ENCODE data around the gene HIPK2. TPM values are rescaled to one million over a fixed set of nuclear protein-coding genes. Genes with fewer than 3 reads are reported as not detected.

The HIPK2 gene
- total and polyA plus RNA-seq, 2 experiments from 2014 or later, result 7.3 to 16.9 TPM

DNA sequence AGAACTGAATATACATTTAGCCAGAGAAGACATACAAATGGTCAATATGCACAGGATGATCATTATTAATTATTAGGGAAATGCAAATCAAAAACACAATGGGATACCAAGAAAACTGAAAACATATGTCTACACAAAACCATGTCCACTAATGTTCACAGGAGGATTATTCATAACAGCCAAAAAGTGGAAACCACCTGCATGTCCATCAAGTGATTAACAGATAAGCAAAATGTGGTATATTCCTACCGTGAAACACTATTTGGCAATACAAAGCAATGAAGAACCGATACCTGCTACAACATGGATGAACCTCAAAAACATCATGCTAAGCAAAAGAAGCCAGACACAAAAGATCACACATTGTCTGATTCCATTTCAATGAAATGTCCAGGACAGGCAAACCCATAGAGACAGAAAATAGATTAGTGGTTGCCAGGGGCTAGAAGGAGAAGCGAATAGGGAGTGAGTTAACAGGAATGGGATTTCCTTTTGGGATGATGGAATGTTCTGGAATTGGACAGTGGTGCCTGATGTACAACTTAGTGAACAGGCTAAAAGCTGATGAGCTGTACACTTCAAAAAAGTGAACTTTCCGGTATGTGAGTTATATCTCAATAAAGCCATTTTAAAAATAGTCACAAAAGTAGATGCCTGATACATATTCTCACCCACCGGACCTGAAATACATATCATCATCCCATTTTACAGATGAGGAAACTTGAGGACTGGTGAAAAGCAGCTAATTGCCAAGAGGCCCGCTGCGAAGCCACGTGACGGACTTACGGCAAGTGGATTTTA is 33.6 kb downstream of the HIPK2 start:
- H3K79me2 ChIP-seq (replicated peaks; ENCODE audit: insufficient read depth), result peaks cover 30% of the 10 kb centered on the region
- H3K4me2 ChIP-seq, result no peak overlapping the region
- Mint-ChIP-seq H3K36me3 (ENCODE audit: low read depth) (no peaks in the 10 kb centered on the region), H3K27me3 (ENCODE audit: insufficient read depth, low read depth, poor library complexity) (no peaks in the 10 kb centered on the region), H3K4me1 (peaks cover 22% of the 10 kb centered on the region), H3K4me3 (no peak overlapping the region), H3K27ac (no peak overlapping the region), H3K9me3 (no peaks in the 10 kb centered on the region)
- H3K36me3 ChIP-seq (ENCODE audit: insufficient read depth), result no peaks in the 10 kb centered on the region
- no peak overlapping the region for H3K4me3 ChIP-seq
- H4K20me1 ChIP-seq (replicated peaks; ENCODE audit: insufficient read depth), result no peaks in the 10 kb centered on the region; the same call in 1 of the 2 replicates
- H3K27ac ChIP-seq (ENCODE audit: low read depth), result no peak overlapping the region
- no peak overlapping the region for H2AFZ ChIP-seq
- H3K27me3 ChIP-seq (ENCODE audit: insufficient read depth), result no peaks in the 10 kb centered on the region
- DNase-seq (ENCODE audit: low spot score) (no peak), ATAC-seq (no peak)
- H3K9me2 ChIP-seq (ENCODE audit: insufficient read depth), result no peaks in the 10 kb centered on the region
- no peaks in the 10 kb centered on the region for H3F3A ChIP-seq (replicated peaks; ENCODE audit: low read depth)
- TF ChIP-seq, protein P1, sequence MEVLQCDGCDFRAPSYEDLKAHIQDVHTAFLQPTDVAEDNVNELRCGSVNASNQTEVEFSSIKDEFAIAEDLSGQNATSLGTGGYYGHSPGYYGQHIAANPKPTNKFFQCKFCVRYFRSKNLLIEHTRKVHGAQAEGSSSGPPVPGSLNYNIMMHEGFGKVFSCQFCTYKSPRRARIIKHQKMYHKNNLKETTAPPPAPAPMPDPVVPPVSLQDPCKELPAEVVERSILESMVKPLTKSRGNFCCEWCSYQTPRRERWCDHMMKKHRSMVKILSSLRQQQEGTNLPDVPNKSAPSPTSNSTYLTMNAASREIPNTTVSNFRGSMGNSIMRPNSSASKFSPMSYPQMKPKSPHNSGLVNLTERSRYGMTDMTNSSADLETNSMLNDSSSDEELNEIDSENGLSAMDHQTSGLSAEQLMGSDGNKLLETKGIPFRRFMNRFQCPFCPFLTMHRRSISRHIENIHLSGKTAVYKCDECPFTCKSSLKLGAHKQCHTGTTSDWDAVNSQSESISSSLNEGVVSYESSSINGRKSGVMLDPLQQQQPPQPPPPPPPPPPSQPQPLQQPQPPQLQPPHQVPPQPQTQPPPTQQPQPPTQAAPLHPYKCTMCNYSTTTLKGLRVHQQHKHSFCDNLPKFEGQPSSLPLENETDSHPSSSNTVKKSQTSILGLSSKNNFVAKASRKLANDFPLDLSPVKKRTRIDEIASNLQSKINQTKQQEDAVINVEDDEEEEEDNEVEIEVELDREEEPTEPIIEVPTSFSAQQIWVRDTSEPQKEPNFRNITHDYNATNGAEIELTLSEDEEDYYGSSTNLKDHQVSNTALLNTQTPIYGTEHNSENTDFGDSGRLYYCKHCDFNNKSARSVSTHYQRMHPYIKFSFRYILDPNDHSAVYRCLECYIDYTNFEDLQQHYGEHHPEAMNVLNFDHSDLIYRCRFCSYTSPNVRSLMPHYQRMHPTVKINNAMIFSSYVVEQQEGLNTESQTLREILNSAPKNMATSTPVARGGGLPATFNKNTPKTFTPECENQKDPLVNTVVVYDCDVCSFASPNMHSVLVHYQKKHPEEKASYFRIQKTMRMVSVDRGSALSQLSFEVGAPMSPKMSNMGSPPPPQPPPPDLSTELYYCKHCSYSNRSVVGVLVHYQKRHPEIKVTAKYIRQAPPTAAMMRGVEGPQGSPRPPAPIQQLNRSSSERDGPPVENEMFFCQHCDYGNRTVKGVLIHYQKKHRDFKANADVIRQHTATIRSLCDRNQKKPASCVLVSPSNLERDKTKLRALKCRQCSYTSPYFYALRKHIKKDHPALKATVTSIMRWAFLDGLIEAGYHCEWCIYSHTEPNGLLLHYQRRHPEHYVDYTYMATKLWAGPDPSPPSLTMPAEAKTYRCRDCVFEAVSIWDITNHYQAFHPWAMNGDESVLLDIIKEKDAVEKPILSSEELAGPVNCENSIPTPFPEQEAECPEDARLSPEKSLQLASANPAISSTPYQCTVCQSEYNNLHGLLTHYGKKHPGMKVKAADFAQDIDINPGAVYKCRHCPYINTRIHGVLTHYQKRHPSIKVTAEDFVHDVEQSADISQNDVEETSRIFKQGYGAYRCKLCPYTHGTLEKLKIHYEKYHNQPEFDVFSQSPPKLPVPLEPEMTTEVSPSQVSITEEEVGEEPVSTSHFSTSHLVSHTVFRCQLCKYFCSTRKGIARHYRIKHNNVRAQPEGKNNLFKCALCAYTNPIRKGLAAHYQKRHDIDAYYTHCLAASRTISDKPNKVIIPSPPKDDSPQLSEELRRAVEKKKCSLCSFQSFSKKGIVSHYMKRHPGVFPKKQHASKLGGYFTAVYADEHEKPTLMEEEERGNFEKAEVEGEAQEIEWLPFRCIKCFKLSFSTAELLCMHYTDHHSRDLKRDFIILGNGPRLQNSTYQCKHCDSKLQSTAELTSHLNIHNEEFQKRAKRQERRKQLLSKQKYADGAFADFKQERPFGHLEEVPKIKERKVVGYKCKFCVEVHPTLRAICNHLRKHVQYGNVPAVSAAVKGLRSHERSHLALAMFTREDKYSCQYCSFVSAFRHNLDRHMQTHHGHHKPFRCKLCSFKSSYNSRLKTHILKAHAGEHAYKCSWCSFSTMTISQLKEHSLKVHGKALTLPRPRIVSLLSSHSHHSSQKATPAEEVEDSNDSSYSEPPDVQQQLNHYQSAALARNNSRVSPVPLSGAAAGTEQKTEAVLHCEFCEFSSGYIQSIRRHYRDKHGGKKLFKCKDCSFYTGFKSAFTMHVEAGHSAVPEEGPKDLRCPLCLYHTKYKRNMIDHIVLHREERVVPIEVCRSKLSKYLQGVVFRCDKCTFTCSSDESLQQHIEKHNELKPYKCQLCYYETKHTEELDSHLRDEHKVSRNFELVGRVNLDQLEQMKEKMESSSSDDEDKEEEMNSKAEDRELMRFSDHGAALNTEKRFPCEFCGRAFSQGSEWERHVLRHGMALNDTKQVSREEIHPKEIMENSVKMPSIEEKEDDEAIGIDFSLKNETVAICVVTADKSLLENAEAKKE (CRISPR knock-in tag; IDR thresholded peaks at IDR 0.05), result no peak
- TF ChIP-seq EZH2phosphoT487 (IDR thresholded peaks at IDR 0.05; ENCODE audit: unreplicated experiment), result no peak
- TF ChIP-seq ZNF114 (CRISPR knock-in tag; IDR thresholded peaks at IDR 0.05), result no peak
- TF ChIP-seq POLR2AphosphoS5 (IDR thresholded peaks at IDR 0.05; ENCODE audit: low read depth), result no peak
- no peak for TF ChIP-seq ZNF331 (CRISPR knock-in tag; IDR thresholded peaks at IDR 0.05; ENCODE audit: low read depth)
- TF ChIP-seq NANOG (IDR thresholded peaks at IDR 0.05; ENCODE audit: borderline replicate concordance), result no peak
- TF ChIP-seq, protein P2, sequence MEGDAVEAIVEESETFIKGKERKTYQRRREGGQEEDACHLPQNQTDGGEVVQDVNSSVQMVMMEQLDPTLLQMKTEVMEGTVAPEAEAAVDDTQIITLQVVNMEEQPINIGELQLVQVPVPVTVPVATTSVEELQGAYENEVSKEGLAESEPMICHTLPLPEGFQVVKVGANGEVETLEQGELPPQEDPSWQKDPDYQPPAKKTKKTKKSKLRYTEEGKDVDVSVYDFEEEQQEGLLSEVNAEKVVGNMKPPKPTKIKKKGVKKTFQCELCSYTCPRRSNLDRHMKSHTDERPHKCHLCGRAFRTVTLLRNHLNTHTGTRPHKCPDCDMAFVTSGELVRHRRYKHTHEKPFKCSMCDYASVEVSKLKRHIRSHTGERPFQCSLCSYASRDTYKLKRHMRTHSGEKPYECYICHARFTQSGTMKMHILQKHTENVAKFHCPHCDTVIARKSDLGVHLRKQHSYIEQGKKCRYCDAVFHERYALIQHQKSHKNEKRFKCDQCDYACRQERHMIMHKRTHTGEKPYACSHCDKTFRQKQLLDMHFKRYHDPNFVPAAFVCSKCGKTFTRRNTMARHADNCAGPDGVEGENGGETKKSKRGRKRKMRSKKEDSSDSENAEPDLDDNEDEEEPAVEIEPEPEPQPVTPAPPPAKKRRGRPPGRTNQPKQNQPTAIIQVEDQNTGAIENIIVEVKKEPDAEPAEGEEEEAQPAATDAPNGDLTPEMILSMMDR (conservative IDR thresholded peaks at IDR 0.05; ENCODE audit: low read depth in 2 of 2), result no peak
- no peak for TF ChIP-seq JUNB (IDR thresholded peaks at IDR 0.05; ENCODE audit: unreplicated experiment)
- TF ChIP-seq CREB1 (CRISPR knock-in tag; IDR thresholded peaks at IDR 0.05; ENCODE audit: low read depth), result no peak
- no peak for TF ChIP-seq STAT1 (IDR thresholded peaks at IDR 0.05; ENCODE audit: unreplicated experiment)
- no peak for TF ChIP-seq EZH2 (IDR thresholded peaks at IDR 0.05; ENCODE audit: low read depth, unreplicated experiment)
- TF ChIP-seq, protein P3, sequence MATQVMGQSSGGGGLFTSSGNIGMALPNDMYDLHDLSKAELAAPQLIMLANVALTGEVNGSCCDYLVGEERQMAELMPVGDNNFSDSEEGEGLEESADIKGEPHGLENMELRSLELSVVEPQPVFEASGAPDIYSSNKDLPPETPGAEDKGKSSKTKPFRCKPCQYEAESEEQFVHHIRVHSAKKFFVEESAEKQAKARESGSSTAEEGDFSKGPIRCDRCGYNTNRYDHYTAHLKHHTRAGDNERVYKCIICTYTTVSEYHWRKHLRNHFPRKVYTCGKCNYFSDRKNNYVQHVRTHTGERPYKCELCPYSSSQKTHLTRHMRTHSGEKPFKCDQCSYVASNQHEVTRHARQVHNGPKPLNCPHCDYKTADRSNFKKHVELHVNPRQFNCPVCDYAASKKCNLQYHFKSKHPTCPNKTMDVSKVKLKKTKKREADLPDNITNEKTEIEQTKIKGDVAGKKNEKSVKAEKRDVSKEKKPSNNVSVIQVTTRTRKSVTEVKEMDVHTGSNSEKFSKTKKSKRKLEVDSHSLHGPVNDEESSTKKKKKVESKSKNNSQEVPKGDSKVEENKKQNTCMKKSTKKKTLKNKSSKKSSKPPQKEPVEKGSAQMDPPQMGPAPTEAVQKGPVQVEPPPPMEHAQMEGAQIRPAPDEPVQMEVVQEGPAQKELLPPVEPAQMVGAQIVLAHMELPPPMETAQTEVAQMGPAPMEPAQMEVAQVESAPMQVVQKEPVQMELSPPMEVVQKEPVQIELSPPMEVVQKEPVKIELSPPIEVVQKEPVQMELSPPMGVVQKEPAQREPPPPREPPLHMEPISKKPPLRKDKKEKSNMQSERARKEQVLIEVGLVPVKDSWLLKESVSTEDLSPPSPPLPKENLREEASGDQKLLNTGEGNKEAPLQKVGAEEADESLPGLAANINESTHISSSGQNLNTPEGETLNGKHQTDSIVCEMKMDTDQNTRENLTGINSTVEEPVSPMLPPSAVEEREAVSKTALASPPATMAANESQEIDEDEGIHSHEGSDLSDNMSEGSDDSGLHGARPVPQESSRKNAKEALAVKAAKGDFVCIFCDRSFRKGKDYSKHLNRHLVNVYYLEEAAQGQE (IDR thresholded peaks at IDR 0.05; ENCODE audit: unreplicated experiment), result no peak
- TF ChIP-seq, protein P4, sequence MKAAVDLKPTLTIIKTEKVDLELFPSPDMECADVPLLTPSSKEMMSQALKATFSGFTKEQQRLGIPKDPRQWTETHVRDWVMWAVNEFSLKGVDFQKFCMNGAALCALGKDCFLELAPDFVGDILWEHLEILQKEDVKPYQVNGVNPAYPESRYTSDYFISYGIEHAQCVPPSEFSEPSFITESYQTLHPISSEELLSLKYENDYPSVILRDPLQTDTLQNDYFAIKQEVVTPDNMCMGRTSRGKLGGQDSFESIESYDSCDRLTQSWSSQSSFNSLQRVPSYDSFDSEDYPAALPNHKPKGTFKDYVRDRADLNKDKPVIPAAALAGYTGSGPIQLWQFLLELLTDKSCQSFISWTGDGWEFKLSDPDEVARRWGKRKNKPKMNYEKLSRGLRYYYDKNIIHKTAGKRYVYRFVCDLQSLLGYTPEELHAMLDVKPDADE (IDR thresholded peaks at IDR 0.05), result no peak
- peaks cover 10% of the 10 kb centered on the region for H3K4me1 ChIP-seq (ENCODE audit: insufficient read depth)

Measured in GM23338 (cell line).